Gastroesophageal sphincter (tissue), 4 donors: ENCODE results near the gene GNL2. TPM values are rescaled to one million over a fixed set of nuclear protein-coding genes. Genes with fewer than 3 reads are reported as not detected.

ENCODE experiments used
- ATAC-seq: fragments of 150-250 bp; one replicate; pipeline ENCODE4 v1.9.1; 2016; ENCODE audit warnings: mild to moderate bottlenecking, moderate library complexity
- H3K27ac ChIP-seq, 4 donors: fragments of 200-600 bp; sonication (generic) in 3 of 4; 1 replicate in 3 of 4; 2 replicates in 1 of 4; pipeline ENCODE4 v1.5.1; 2016 to 2019
- H3K27me3 ChIP-seq: fragments of 200-600 bp; sonication (generic); one replicate; pipeline ENCODE4 v1.5.1; 2019
- H3K36me3 ChIP-seq, 2 donors: fragments of 200-600 bp; sonication (generic); one replicate each; pipeline ENCODE4 v1.5.1; 2019; ENCODE audit warnings: control low read depth in 1 of 2
- H3K4me1 ChIP-seq, 3 donors: fragments of 200-600 bp; sonication (generic); 1 replicate in 2 of 3; 2 replicates in 1 of 3; pipeline ENCODE4 v1.5.1; 2016 to 2019; ENCODE audit warnings: control low read depth in 2 of 3
- H3K4me3 ChIP-seq, 2 donors: fragments of 200-600 bp; sonication (generic); one replicate each; pipeline ENCODE4 v1.5.1; 2019; ENCODE audit warnings: mild to moderate bottlenecking in 1 of 2, moderate library complexity in 1 of 2
- H3K9me3 ChIP-seq, 3 donors: fragments of 200-600 bp; sonication (generic); one replicate each; pipeline ENCODE4 v1.5.1; 2017 to 2019; ENCODE audit warnings: control low read depth in 2 of 3
- EP300 ChIP-seq: sonication (generic); formaldehyde crosslinking; IDR thresholded peaks from one replicate; pipeline ENCODE4 v1.6.1; 2017; ENCODE audit warnings: antibody characterized with exemption, mild to moderate bottlenecking
- POLR2A ChIP-seq, 2 donors: fragments of 450-650 bp; IDR thresholded peaks; one replicate each; pipeline ENCODE4 v1.6.1; 2017; ENCODE audit warnings: antibody characterized with exemption in 2 of 2, mild to moderate bottlenecking in 2 of 2, moderate library complexity in 1 of 2
- POLR2AphosphoS5 ChIP-seq: sonication (generic); formaldehyde crosslinking; IDR thresholded peaks from one replicate; pipeline ENCODE4 v1.6.1; 2017; ENCODE audit warnings: antibody characterized with exemption
- WGBS, 2 donors: methylation state at CpG; one replicate each; pipeline ENCODE4 v1.1.5; 2018; ENCODE audit warnings: low coverage in 1 of 2; 5-methylcytosine and 5-hydroxymethylcytosine counted together
- total RNA-seq, 4 donors: library from RNA; depleted of rRNA; stranded (reverse); fragments of >200 nt; gene quantifications; one replicate each; pipeline ENCODE4 v1.1.0, GENCODE V29; 2016
- TF ChIP-seq, protein P1 (sequence below), 4 experiments: fragments of 200-600 bp in 2 of 4; fragments of 450-650 bp in 2 of 4; sonication (generic) in 1 of 4; IDR thresholded peaks; one replicate each; pipeline ENCODE4 v1.5.1; 2017 to 2019; ENCODE audit warnings: antibody characterized with exemption in 4 of 4, mild to moderate bottlenecking in 2 of 4, moderate library complexity in 2 of 4

The GNL2 gene
- total RNA-seq, 4 donors from 2014 or later, result 26.7 to 43.2 (median 29.7) TPM

DNA sequence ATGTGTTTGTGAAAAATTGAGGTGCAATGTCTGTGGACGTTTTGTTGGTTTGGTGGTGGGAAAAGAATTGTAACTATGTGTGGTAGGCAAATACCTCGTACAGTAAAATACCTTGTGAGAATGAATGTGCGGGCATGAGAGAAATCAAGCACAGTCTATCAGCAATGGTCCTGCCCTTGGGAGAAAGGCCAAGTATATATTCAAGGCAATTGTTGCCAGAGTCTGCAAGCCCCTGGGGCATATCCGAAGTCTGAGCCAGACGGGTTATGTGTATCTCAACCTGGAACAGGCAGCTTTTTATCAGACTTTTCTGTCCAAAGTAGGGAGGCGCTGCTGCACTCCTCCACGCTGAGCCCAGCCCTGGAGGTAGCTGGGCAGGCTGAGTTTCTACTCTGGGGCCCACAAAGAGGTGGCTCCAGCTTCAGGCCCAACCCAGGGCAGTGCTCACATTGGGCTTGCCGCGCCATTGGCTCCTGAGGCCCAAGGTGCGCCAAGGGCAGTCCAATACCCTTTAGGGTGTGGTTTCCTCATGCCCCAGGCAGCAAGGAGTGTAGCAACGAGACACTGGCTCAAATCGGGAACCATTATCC lies 9.4 kb upstream of the GNL2 start:
- no peak overlapping the region for H3K27ac ChIP-seq
- no peak overlapping the region for H3K4me3 ChIP-seq
- 61 to 69% methylated on average over 3 to 5 of the region's 12 CpGs for WGBS, 2 donors
- no peak for TF ChIP-seq POLR2AphosphoS5
- no peak for TF ChIP-seq POLR2A (IDR thresholded peaks at IDR 0.05)
- TF ChIP-seq EP300, result no peak
- TF ChIP-seq, protein P1, sequence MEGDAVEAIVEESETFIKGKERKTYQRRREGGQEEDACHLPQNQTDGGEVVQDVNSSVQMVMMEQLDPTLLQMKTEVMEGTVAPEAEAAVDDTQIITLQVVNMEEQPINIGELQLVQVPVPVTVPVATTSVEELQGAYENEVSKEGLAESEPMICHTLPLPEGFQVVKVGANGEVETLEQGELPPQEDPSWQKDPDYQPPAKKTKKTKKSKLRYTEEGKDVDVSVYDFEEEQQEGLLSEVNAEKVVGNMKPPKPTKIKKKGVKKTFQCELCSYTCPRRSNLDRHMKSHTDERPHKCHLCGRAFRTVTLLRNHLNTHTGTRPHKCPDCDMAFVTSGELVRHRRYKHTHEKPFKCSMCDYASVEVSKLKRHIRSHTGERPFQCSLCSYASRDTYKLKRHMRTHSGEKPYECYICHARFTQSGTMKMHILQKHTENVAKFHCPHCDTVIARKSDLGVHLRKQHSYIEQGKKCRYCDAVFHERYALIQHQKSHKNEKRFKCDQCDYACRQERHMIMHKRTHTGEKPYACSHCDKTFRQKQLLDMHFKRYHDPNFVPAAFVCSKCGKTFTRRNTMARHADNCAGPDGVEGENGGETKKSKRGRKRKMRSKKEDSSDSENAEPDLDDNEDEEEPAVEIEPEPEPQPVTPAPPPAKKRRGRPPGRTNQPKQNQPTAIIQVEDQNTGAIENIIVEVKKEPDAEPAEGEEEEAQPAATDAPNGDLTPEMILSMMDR (IDR thresholded peaks at IDR 0.05), result no peak
- H3K9me3 ChIP-seq, result no peaks in the 10 kb centered on the region
- no peak for ATAC-seq
- peaks cover 20% of the 10 kb centered on the region for H3K27me3 ChIP-seq
- H3K4me1 ChIP-seq, result no peaks in the 10 kb centered on the region
- H3K36me3 ChIP-seq, result no peaks in the 10 kb centered on the region

DNA sequence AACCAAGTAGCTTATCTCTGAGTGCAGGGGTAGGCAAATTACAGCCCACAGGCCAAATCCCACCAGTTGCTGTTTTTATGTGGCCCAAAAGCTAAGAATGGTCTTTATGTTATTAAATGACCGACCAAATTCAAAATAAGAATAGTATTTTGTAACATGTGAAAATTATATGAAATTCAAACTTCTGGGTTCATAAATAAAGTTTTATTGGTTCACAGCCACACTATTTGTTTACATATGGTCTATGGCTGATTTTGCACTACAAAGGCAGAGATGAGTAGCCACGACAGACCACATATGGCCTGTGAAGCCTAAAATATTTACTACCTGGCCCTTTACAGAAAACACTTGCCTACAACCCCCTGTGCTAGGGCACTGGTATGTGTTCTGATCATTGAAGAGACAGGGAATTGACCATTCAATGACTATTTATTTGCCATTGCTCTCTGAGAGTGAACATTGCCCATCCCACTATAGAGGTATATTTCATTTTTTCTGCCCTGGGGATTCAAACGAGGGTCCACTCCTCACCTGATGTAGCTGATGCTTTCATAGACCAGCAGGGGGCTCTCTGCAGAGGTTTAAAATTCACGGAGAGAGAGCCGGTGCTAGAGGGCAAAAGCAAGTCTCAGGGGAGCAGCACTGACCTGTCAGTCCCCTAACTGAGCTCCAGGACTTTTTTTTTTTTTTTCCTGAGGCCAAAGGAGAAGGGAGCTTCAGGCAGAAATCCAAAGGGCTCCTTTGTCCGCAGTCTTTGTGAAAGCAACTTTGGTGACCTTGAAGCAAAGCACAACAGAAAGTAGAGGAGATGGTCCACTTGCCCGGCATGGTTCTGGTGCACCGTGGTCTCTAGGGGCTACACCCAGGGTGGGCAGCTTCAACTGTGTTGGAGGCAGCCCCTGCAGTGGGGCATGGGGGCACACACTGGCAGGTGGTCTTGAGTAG lies 7.3 kb upstream of the GNL2 start:
- 22 to 28% methylated on average over 5 to 6 of the region's 8 CpGs for WGBS, 2 donors
- Histone ChIP-seq H3K36me3 (no peaks in the 10 kb centered on the region), H3K4me1 (no peaks in the 10 kb centered on the region), H3K27ac (no peak overlapping the region), H3K4me3 (no peak overlapping the region), H3K9me3 (no peaks in the 10 kb centered on the region), H3K27me3 (peaks cover 15% of the 10 kb centered on the region)
- TF ChIP-seq POLR2A (IDR thresholded peaks at IDR 0.05) (no peak), EP300 (no peak), POLR2AphosphoS5 (no peak)
- TF ChIP-seq, protein P1 (IDR thresholded peaks at IDR 0.05), result peak in 3 of 4 experiments; percentile 34 to 60 (median 42)
- no peak for ATAC-seq

DNA sequence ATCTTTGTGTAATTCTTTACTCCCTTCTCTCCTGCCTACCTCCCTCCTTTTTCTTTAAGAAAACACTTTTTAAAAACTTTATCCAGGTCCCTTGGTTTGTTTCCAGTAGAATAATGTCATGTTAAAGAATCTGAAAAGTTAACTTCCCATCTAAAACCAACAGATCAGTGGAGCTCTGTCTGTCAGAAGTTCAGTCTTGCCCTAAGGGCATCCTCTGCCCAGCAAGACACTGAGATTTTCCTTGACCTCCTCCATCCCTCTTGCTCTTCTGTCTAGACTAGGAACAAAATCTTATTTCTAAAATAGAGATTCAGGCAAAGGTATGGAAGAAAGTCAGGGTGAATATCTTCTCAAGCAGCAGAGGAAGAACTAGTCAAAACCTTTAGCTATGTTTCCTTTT lies 5.7 kb upstream of the GNL2 start:
- TF ChIP-seq, protein P1 (IDR thresholded peaks at IDR 0.05), result no peak
- TF ChIP-seq POLR2A (IDR thresholded peaks at IDR 0.05), result no peak
- TF ChIP-seq POLR2AphosphoS5, result no peak
- TF ChIP-seq EP300, result no peak
- Histone ChIP-seq H3K27me3 (peaks cover 14% of the 10 kb centered on the region), H3K4me1 (peaks cover 0 to under 1% (median 0%) of the 10 kb centered on the region in 3 donors), H3K9me3 (no peaks in the 10 kb centered on the region), H3K27ac (no peak overlapping the region), H3K36me3 (no peaks in the 10 kb centered on the region), H3K4me3 (no peak overlapping the region)
- ATAC-seq, result no peak

DNA sequence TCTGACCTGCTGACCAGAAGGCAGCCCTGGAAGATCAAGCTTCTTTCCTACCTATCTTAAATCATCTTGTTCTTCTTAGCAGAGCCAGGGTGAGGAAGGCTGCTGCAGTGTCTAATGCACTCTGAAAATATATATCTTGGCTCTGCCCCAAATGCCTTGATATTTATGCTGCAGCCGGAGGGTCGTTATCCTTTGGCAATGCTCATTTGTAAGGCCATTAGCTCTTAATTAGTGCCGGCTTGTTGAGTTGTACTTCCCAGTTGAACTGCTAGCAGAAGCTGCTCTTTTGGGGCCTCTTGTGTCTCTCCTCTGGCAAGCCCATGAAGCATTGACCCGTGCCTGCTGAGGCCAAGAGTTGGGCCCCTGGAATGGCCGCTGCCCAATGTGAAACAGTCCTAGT lies 4.2 kb upstream of the GNL2 start:
- no peak for ATAC-seq
- TF ChIP-seq EP300 (no peak), POLR2A (IDR thresholded peaks at IDR 0.05) (no peak), POLR2AphosphoS5 (no peak)
- TF ChIP-seq, protein P1 (IDR thresholded peaks at IDR 0.05), result no peak

More for the DNA sequence above, 4.2 kb upstream of the GNL2 start:
- no peak overlapping the region for H3K4me3 ChIP-seq
- H3K27me3 ChIP-seq, result peaks cover 9% of the 10 kb centered on the region
- WGBS, 2 donors, result 37 to 82% methylated on average over 2 to 3 of the region's 5 CpGs
- H3K9me3 ChIP-seq, result no peaks in the 10 kb centered on the region
- no peaks in the 10 kb centered on the region for H3K36me3 ChIP-seq
- H3K27ac ChIP-seq, result no peak overlapping the region
- H3K4me1 ChIP-seq, result peaks cover 0 to 8% (median 0%) of the 10 kb centered on the region in 3 donors
